GM13977 (cell line): ENCODE measurements around the gene TMPRSS4.

ENCODE experiments used
- DNase-seq: peaks from one replicate; pipeline ENCODE4 v3.0.0; 2012; ENCODE audit warnings: low spot score
- in situ Hi-C: fragments of 300-500 bp; cut with MboI; formaldehyde crosslinking; loops from one replicate; pipeline ENCODE4 v1.12.0; 2022; ENCODE audit warnings: low sequenced_read_pairs, low pct_unique_long_range_greater_than_20kb, mixed read lengths, inconsistent platforms; ENCODE audit not compliant: unreplicated experiment
- TF ChIP-seq, protein P1 (sequence below): IDR thresholded peaks from 2 replicates; pipeline ENCODE4 v1.5.1; 2012; ENCODE audit warnings: mild to moderate bottlenecking, control low read depth; ENCODE audit not compliant: insufficient read depth; ENCODE audit errors: extremely low read depth, missing control alignments

The TMPRSS4 gene

DNA sequence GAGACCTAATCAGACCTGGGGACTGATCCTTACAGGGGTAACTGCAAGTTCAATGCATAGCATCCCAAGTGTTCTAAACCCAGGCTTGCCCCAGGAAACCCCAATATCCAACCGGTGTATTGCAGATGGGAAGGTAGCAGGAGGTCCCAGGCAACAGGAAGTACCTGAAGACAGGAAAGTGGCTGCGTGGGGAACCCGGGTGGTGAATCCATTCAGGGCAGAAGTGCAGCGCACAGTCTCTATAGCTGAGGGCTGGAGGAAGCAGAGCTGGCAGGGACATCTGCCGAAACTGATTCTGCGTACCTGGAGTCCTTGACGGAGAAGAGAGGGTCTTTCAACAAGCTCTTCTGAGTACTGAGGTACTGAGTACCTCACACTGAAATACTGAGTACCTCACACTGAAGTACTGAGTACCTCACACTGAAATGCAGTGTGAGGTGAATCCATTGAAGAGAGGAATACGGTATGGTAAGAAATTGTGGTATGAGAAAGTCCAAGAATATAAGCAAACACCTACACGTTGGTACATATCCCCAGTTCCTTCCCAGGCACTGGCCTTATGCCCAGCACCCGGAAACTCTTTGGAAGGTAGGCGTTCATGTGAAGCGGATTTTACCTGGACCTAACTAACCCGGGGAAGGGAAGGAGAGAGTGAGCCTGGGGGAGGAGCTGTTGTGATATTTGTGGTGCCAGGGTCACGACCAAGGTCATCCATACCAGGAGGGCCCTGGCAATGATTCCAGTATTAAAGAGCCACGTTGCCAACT is 55.7 kb downstream of the TMPRSS4 start:
- no peak for DNase-seq
- in situ Hi-C loops = no loop called here
- TF ChIP-seq, protein P1, sequence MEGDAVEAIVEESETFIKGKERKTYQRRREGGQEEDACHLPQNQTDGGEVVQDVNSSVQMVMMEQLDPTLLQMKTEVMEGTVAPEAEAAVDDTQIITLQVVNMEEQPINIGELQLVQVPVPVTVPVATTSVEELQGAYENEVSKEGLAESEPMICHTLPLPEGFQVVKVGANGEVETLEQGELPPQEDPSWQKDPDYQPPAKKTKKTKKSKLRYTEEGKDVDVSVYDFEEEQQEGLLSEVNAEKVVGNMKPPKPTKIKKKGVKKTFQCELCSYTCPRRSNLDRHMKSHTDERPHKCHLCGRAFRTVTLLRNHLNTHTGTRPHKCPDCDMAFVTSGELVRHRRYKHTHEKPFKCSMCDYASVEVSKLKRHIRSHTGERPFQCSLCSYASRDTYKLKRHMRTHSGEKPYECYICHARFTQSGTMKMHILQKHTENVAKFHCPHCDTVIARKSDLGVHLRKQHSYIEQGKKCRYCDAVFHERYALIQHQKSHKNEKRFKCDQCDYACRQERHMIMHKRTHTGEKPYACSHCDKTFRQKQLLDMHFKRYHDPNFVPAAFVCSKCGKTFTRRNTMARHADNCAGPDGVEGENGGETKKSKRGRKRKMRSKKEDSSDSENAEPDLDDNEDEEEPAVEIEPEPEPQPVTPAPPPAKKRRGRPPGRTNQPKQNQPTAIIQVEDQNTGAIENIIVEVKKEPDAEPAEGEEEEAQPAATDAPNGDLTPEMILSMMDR = no peak

- in situ Hi-C loops = no loop called here
- DNase-seq = no peak
- TF ChIP-seq, protein P1 = no peak
Measured at GRCh38 chr11:118133816-118134215, 56.9 kb downstream of the TMPRSS4 start.

DNA sequence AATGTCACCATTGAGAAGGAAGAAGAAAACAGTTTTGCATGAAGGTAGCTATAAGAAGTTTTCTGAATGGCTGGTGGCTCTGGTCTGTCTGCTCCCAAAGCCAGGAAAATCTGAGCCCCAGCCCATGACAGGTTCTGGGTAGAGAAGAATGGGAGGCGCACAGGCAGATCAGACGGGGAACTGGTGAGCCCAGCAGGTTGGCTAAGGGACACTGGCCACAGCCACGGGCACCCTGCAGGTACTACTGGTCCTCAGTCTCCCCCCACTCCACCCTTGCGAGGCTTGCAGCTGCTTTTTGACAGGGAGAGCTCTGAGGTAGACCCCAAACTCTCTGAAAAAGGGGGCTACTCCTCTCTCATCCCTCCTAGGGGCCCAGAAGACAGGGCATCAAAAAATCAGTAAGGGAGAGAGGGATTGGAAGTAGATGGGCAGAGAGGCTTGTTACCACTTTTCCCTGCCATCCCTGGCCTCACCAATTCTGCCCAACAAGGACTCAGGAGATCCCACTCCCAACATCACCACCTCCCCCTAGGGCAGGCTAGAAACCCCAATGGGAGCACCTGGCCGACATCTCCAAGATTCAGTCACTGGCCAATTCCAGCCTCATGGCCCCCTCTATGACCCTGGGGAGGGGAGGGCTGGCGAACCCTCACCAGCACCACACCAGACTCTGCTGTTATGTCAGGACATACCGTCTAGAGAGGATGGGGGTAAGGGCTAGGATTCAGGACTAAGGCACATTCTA is 58.3 kb downstream of the TMPRSS4 start:
- in situ Hi-C loops = no loop called here
- DNase-seq = no peak
- TF ChIP-seq, protein P1 = no peak

DNA sequence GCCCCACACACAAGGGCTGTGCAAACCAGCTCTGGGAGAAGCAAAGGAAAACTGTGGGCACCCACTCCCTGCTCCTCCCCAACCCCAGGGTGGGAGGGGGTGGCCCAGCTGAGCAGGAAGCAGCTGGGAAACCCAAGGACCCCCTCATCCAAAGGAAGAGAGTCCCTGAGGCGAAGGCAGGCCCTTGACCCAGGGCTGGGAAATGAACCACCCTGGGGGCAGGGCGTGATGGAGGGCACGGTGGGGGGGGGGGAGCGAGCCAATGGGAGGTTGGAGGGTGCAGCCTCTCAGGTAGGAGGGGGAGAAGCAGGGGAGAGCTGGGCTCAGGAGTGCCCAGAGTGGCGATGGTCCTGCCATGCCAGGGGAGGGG is 58.9 kb downstream of the TMPRSS4 start:
- TF ChIP-seq, protein P1 = no peak
- in situ Hi-C loops = no loop called here
- no peak for DNase-seq

GRCh38 chr11:118136341-118136740 is 59.5 kb downstream of the TMPRSS4 start:
- TF ChIP-seq, protein P1 = no peak
- no peak for DNase-seq
- in situ Hi-C loops = no loop called here

- DNase-seq = no peak
- in situ Hi-C loops = no loop called here
- TF ChIP-seq, protein P1 = no peak
Measured at GRCh38 chr11:118136801-118137200, 59.9 kb downstream of the TMPRSS4 start.
